Stomach (tissue), 9 donors: ENCODE measurements around the gene PSRC1. TPM values are rescaled to one million over a fixed set of nuclear protein-coding genes. Genes with fewer than 3 reads are reported as not detected.

Source experiments
- DNase-seq, 2 donors: peaks; one replicate each; pipeline versions ENCODE4 v3.0.0 to v3.0.0-alpha.2; 2013 to 2019
- H3K27ac ChIP-seq, 5 donors: fragments of 200-600 bp in 4 of 5; sonication (generic) in 4 of 5; one replicate each; pipeline ENCODE4 v1.5.1; 2013 to 2019; ENCODE audit warnings: mild to moderate bottlenecking in 1 of 5, moderate library complexity in 1 of 5
- H3K27me3 ChIP-seq, 3 donors: fragments of 200-600 bp; sonication (generic); one replicate each; pipeline ENCODE4 v1.5.1; 2017 to 2019; ENCODE audit warnings: mixed run types in 1 of 3
- H3K36me3 ChIP-seq, 4 donors: fragments of 200-600 bp; sonication (generic); 1 replicate in 3 of 4; 2 replicates in 1 of 4; pipeline ENCODE4 v1.5.1; 2016 to 2019
- H3K4me1 ChIP-seq, 4 donors: fragments of 200-600 bp; sonication (generic); one replicate each; pipeline ENCODE4 v1.5.1; 2016 to 2019
- H3K4me3 ChIP-seq, 4 donors: fragments of 200-600 bp; sonication (generic) in 3 of 4; one replicate each; pipeline ENCODE4 v1.5.1; 2016 to 2019; ENCODE audit warnings: mild to moderate bottlenecking in 1 of 4
- H3K9me3 ChIP-seq, 4 donors: fragments of 200-600 bp; sonication (generic); one replicate each; pipeline ENCODE4 v1.5.1; 2016 to 2019
- EP300 ChIP-seq: sonication (generic); formaldehyde crosslinking; IDR thresholded peaks from one replicate; pipeline ENCODE4 v1.6.1; 2017; ENCODE audit warnings: antibody characterized with exemption
- POLR2A ChIP-seq, 4 donors: fragments of 450-650 bp; IDR thresholded peaks; one replicate each; pipeline ENCODE4 v1.6.1; 2016; ENCODE audit warnings: antibody characterized with exemption in 4 of 4, control low read depth in 2 of 4, mild to moderate bottlenecking in 1 of 4, moderate library complexity in 1 of 4
- POLR2AphosphoS5 ChIP-seq, 3 donors: sonication (generic); formaldehyde crosslinking; IDR thresholded peaks; one replicate each; pipeline ENCODE4 v1.6.1; 2016; ENCODE audit warnings: antibody characterized with exemption in 3 of 3
- WGBS, 5 donors: extraction: QIAGEN DNeasy Blood & Tissue Kit in 3 of 5; methylation state at CpG; one replicate each; pipeline versions ENCODE4 v1.1.5 to v1.1.7; 2013 to 2018; 5-methylcytosine and 5-hydroxymethylcytosine counted together
- intact Hi-C: fragments of 100-400 bp; cut with DNase I; formaldehyde crosslinking; loops from one replicate; pipeline ENCODE4 v1.15.1; 2023; ENCODE audit warnings: low total_unique reads
- polyA plus RNA-seq, 3 donors: library from polyadenylated mRNA; stranded (reverse); fragments of 200-250 nt; gene quantifications; one replicate each; pipeline ENCODE4 v1.2.3, GENCODE V29; 2013
- total RNA-seq, 5 donors: library from RNA; depleted of rRNA; stranded (reverse); fragments of >200 nt; gene quantifications; one replicate each; pipeline versions ENCODE4 v1.1.0 to v1.2.3, GENCODE V29; 2014 to 2016
- TF ChIP-seq, protein P1 (sequence below), 7 experiments: fragments of 450-650 bp in 4 of 7; fragments of 200-600 bp in 3 of 7; sonication (generic) in 3 of 7; IDR thresholded peaks; one replicate each; pipeline ENCODE4 v1.5.1; 2016 to 2019; ENCODE audit warnings: antibody characterized with exemption in 7 of 7, control low read depth in 2 of 7, mild to moderate bottlenecking in 1 of 7
- donor health status: healthy with polysubstance abuse.
- donor health status: Bipolar disorder and iron deficiency.
- donor health status: healthy.

Gene PSRC1
- total and polyA plus RNA-seq, 8 donors, result 0.29 to 18.7 (median 3.6) TPM; not detected in 1

DNA sequence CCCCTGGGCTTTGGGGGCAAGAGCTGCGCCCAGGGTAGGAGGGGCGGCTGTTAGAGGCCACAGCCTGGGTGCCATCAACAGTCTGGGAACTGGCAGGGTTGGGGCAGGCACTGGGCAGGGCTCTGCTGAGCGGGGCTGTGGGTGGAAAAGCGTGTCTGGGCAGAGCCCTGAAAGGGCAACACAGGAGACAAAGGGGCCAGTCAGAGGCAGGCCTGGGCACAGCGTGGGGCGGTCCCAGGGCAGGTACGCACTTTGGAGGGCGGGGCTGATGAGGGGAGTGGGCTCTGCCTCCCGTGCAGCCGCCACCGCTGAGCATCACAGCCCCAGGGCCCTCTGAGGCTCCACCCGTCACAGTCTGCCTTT, 19.7 kb downstream of the PSRC1 start:
- TF ChIP-seq POLR2A (IDR thresholded peaks at IDR 0.05) (no peak), POLR2AphosphoS5 (IDR thresholded peaks at IDR 0.05) (no peak), EP300 (no peak)
- TF ChIP-seq, protein P1, sequence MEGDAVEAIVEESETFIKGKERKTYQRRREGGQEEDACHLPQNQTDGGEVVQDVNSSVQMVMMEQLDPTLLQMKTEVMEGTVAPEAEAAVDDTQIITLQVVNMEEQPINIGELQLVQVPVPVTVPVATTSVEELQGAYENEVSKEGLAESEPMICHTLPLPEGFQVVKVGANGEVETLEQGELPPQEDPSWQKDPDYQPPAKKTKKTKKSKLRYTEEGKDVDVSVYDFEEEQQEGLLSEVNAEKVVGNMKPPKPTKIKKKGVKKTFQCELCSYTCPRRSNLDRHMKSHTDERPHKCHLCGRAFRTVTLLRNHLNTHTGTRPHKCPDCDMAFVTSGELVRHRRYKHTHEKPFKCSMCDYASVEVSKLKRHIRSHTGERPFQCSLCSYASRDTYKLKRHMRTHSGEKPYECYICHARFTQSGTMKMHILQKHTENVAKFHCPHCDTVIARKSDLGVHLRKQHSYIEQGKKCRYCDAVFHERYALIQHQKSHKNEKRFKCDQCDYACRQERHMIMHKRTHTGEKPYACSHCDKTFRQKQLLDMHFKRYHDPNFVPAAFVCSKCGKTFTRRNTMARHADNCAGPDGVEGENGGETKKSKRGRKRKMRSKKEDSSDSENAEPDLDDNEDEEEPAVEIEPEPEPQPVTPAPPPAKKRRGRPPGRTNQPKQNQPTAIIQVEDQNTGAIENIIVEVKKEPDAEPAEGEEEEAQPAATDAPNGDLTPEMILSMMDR (IDR thresholded peaks at IDR 0.05), result no peak
- Histone ChIP-seq H3K27me3 (no peaks in the 10 kb centered on the region), H3K4me1 (peaks cover 0 to 14% (median 6%) of the 10 kb centered on the region in 4 donors), H3K9me3 (no peaks in the 10 kb centered on the region), H3K27ac (no peak overlapping the region), H3K36me3 (peaks cover 0 to 61% (median 28%) of the 10 kb centered on the region in 4 donors), H3K4me3 (no peak overlapping the region)
- intact Hi-C loops, result loop anchor here (5.0 kb wide), 1 partner anchor 139 kb away; no protein-coding TSS in a partner anchor
- DNase-seq, result no peak
- WGBS, 5 donors, result 52 to 66% (median 59%) methylated on average over 9 to 12 of the region's 12 CpGs

DNA sequence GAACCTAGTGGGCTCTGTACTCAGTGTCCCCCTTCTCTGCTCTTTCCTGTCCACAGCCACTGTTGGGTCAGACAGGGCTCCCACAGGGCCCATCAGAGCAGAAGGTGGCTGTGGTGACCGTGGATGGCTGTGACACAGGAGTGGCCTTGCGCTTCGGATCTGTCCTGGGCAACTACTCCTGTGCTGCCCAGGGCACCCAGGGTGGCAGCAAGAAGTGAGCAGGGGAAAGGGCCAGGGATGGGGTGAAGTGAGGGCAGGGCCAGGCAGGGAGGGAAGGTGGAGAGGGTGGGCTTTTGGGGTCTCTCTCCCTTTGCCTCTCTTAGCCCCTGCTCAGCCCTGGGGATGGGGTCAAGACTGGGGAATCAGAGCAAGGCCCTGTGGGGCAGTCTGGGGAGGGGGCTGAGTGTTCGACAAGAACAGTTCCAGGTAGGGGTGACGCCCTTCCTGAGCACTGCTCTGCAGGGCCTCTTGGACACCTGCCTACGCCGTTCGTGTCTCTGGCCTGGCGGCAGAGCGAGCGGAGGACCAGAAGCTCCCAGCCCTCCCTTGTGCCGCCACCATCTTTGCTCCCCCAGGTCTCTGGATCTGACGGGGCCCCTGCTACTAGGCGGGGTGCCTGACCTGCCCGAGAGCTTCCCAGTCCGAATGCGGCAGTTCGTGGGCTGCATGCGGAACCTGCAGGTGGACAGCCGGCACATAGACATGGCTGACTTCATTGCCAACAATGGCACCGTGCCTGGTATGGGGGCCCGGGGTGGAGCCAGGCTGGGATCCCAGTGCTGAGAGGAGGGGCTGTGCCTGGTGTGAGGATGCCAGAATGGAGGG, 20.5 kb downstream of the PSRC1 start:
- intact Hi-C loops, result loop anchor here (5.0 kb wide), 1 partner anchor 140 kb away; no protein-coding TSS in a partner anchor
- WGBS, 5 donors, result 81 to 89% (median 84%) methylated on average over 5 to 22 of the region's 22 CpGs
- Histone ChIP-seq H3K4me3 (no peak overlapping the region), H3K4me1 (peaks cover 0 to 14% (median 6%) of the 10 kb centered on the region in 4 donors), H3K36me3 (peaks cover 0 to 53% (median 25%) of the 10 kb centered on the region in 4 donors), H3K27me3 (no peaks in the 10 kb centered on the region), H3K9me3 (no peaks in the 10 kb centered on the region), H3K27ac (no peak overlapping the region)
- no peak for DNase-seq
- TF ChIP-seq, protein P1 (IDR thresholded peaks at IDR 0.05), result no peak
- TF ChIP-seq EP300 (no peak), POLR2AphosphoS5 (IDR thresholded peaks at IDR 0.05) (no peak), POLR2A (IDR thresholded peaks at IDR 0.05) (no peak)

DNA sequence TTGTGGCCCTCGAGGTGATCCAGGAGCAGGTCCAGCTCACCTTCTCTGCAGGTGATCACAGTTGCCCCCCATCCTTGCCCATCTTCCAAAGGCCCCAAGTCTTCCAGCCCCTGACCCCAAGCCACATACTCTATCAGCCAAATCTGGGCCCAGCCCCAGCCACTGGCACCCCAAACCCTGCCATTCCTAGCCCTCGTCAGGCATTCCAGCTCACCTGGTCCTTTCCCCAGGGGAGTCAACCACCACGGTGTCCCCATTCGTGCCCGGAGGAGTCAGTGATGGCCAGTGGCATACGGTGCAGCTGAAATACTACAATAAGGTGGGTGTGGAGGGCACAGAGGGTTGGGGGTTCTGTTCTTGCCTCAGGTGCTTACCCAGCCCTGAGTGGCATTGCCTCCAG, 21.4 kb downstream of the PSRC1 start:
- Histone ChIP-seq H3K4me1 (peaks cover 0 to 14% (median 6%) of the 10 kb centered on the region in 4 donors), H3K27ac (no peak overlapping the region), H3K27me3 (no peaks in the 10 kb centered on the region), H3K36me3 (peaks cover 0 to 46% (median 24%) of the 10 kb centered on the region in 4 donors), H3K4me3 (no peak overlapping the region), H3K9me3 (no peaks in the 10 kb centered on the region)
- WGBS, 5 donors, result 82 to 93% (median 87%) methylated on average over 6 of the region's 6 CpGs
- intact Hi-C loops, result loop anchor here (5.0 kb wide), 1 partner anchor 141 kb away; no protein-coding TSS in a partner anchor
- no peak for DNase-seq
- TF ChIP-seq POLR2AphosphoS5 (IDR thresholded peaks at IDR 0.05) (no peak), EP300 (no peak)

DNA sequence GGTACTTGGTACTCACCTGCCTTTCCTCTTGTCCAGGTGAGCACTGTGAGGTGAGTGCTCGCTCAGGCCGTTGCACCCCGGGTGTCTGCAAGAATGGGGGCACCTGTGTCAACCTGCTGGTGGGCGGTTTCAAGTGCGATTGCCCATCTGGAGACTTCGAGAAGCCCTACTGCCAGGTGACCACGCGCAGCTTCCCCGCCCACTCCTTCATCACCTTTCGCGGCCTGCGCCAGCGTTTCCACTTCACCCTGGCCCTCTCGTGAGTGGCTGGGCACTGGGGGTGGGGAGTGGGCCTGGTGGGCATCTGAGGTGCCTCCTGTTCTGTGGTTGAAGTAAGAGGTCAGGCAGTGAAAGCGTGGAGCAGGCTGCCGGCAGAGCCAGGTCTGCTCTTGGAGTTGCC, 21.9 kb downstream of the PSRC1 start:
- no peaks in the 10 kb centered on the region for H3K27me3 ChIP-seq
- H3K27ac ChIP-seq, result no peak overlapping the region
- peaks cover 0 to 14% (median 7%) of the 10 kb centered on the region in 4 donors for H3K4me1 ChIP-seq
- H3K4me3 ChIP-seq, result no peak overlapping the region
- DNase-seq, result no peak
- TF ChIP-seq, protein P1 (IDR thresholded peaks at IDR 0.05), result no peak
- TF ChIP-seq POLR2A (IDR thresholded peaks at IDR 0.05), result no peak
- TF ChIP-seq POLR2AphosphoS5 (IDR thresholded peaks at IDR 0.05), result no peak
- TF ChIP-seq EP300, result no peak
- intact Hi-C loops, result loop anchor here (5.0 kb wide), 1 partner anchor 141 kb away; no protein-coding TSS in a partner anchor
- H3K36me3 ChIP-seq, result peaks cover 0 to 44% (median 24%) of the 10 kb centered on the region in 4 donors
- 87 to 94% (median 92%) methylated on average over 14 to 16 of the region's 16 CpGs for WGBS, 5 donors
- no peaks in the 10 kb centered on the region for H3K9me3 ChIP-seq
